CD4-positive, alpha-beta T cell treated with Interferon alpha-2 for 1 hour (primary cell): ENCODE results near the gene HSPA6.
"Not testable (repeated sequence)": the region's sequence is repeated elsewhere in the genome, so short reads cannot be mapped to it uniquely, and the experiment has no call there.

Experiments
- DNase-seq, 2 donors: peaks; one replicate each; pipeline ENCODE4 v3.0.0-alpha.2; 2020 to 2022

Gene HSPA6

GRCh38 chr1:161505686-161506085 lies 18.7 kb upstream of the HSPA6 start:
- DNase-seq = no peak

- peak in 1 of 2 donors; percentile 61 for DNase-seq
Measured at GRCh38 chr1:161506336-161507223, 17.8 kb upstream of the HSPA6 start.

GRCh38 chr1:161510477-161510876 lies 13.9 kb upstream of the HSPA6 start:
- no peak for DNase-seq

GRCh38 chr1:161511018-161511755 lies 13.2 kb upstream of the HSPA6 start:
- no peak for DNase-seq

GRCh38 chr1:161511756-161512060 lies 12.6 kb upstream of the HSPA6 start:
- DNase-seq = no peak

- not testable (repeated sequence) for DNase-seq
Measured at GRCh38 chr1:161512636-161513447, 11.5 kb upstream of the HSPA6 start.

GRCh38 chr1:161513448-161513780 lies 10.9 kb upstream of the HSPA6 start:
- not testable (repeated sequence) for DNase-seq

- not testable (repeated sequence) for DNase-seq
Measured at GRCh38 chr1:161513953-161514352, 10.4 kb upstream of the HSPA6 start.

- DNase-seq = not testable (repeated sequence)
Measured at GRCh38 chr1:161523041-161523816, 1.1 kb upstream of the HSPA6 start.

GRCh38 chr1:161524742-161525291 lies 477 bp downstream of the HSPA6 start:
- not testable (repeated sequence) for DNase-seq

GRCh38 chr1:161525321-161525720 lies 981 bp downstream of the HSPA6 start:
- peak in 1 of 2 donors; percentile 19 for DNase-seq

GRCh38 chr1:161525918-161526317 lies 1.6 kb downstream of the HSPA6 start:
- not testable (repeated sequence) for DNase-seq

GRCh38 chr1:161528550-161528949 lies 4.2 kb downstream of the HSPA6 start:
- not testable (repeated sequence) for DNase-seq

GRCh38 chr1:161529463-161530104 lies 5.2 kb downstream of the HSPA6 start:
- DNase-seq = peak in 1 of 2 donors; percentile 33

GRCh38 chr1:161530158-161530557 lies 5.8 kb downstream of the HSPA6 start:
- DNase-seq = peak; percentile 76 to 86

GRCh38 chr1:161530671-161531641 lies 6.6 kb downstream of the HSPA6 start:
- peak; percentile 94 to 96 for DNase-seq

- DNase-seq = no peak
Measured at GRCh38 chr1:161531986-161532643, 7.8 kb downstream of the HSPA6 start.

GRCh38 chr1:161532644-161533567 lies 8.6 kb downstream of the HSPA6 start:
- DNase-seq = not testable (repeated sequence)
